Frontal cortex (tissue), 4 donors: ENCODE data around the gene RAB44. TPM values are rescaled to one million over a fixed set of nuclear protein-coding genes. Genes with fewer than 3 reads are reported as not detected.

ENCODE experiments used
- DNase-seq, 2 donors: peaks; one replicate each; pipeline ENCODE4 v3.0.0; 2012; ENCODE audit warnings: low spot score in 2 of 2
- FAIRE-seq: peaks from 2 replicates; lab custom pipeline; 2012; peaks lifted over from hg19 to GRCh38; lab: Jason Lieb, UNC
- total RNA-seq: library from RNA; depleted of rRNA; stranded (reverse); fragments of >200 nt; gene quantifications from one replicate; pipeline ENCODE4 v1.2.3, GENCODE V29; 2014
- donor health status: control.
- donor health status: control.
- donor health status: control.

RAB44 gene
- total RNA-seq, 1 donor from 2014 or later = not detected

DNA sequence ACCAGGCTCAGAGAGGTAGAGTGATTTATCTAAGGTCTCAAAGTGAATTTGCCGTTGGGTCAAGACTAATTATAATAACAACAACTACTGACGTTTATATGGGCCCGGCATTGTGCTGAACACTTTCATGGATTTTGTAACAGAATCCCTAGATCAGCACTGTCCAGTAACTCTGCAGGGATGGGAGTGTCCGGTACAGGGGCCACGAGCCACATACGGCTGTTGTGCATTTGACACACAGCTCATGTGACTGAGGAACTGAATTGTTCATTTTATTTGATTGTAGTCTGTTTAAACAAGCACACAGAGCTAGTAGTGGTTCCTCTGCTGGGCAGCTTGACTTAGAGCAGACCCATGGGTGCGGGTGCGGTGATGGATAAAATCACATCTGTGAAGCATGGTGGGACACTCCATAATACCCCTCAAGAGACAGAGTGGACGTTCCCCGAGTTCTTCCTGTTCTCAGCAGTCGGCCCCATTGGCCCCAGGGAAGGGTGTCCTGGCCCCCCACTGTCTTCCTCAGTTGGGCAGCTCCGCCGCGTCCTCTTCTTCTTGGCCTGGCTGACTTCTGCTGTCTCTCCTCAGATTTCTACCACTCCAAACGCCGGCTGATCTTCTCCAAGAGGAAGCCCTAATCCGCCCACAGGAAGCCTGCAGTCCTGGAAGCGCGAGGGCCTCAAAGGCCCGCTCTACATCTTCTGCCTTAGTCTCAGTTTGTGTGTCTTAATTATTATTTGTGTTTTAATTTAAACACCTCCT is 12.3 kb upstream of the RAB44 start:
- DNase-seq (no peak), FAIRE-seq (no peak)

DNA sequence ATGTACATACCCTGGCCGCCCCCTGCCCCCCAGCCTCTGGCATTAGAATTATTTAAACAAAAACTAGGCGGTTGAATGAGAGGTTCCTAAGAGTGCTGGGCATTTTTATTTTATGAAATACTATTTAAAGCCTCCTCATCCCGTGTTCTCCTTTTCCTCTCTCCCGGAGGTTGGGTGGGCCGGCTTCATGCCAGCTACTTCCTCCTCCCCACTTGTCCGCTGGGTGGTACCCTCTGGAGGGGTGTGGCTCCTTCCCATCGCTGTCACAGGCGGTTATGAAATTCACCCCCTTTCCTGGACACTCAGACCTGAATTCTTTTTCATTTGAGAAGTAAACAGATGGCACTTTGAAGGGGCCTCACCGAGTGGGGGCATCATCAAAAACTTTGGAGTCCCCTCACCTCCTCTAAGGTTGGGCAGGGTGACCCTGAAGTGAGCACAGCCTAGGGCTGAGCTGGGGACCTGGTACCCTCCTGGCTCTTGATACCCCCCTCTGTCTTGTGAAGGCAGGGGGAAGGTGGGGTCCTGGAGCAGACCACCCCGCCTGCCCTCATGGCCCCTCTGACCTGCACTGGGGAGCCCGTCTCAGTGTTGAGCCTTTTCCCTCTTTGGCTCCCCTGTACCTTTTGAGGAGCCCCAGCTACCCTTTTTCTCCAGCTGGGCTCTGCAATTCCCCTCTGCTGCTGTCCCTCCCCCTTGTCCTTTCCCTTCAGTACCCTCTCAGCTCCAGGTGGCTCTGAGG is 11.5 kb upstream of the RAB44 start:
- FAIRE-seq (no peak), DNase-seq (no peak)

DNA sequence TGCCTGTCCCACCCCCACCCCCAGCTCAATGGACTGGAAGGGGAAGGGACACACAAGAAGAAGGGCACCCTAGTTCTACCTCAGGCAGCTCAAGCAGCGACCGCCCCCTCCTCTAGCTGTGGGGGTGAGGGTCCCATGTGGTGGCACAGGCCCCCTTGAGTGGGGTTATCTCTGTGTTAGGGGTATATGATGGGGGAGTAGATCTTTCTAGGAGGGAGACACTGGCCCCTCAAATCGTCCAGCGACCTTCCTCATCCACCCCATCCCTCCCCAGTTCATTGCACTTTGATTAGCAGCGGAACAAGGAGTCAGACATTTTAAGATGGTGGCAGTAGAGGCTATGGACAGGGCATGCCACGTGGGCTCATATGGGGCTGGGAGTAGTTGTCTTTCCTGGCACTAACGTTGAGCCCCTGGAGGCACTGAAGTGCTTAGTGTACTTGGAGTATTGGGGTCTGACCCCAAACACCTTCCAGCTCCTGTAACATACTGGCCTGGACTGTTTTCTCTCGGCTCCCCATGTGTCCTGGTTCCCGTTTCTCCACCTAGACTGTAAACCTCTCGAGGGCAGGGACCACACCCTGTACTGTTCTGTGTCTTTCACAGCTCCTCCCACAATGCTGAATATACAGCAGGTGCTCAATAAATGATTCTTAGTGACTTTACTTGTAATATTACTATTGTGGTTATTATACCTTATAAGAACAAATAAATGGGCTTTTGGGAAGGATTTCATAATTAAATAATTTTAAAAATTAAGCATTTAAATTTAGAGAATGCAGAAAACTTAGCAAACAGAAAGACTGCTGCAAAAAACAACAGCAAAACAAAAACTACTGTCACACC is 10.7 kb upstream of the RAB44 start:
- no peak for FAIRE-seq
- no peak for DNase-seq

DNA sequence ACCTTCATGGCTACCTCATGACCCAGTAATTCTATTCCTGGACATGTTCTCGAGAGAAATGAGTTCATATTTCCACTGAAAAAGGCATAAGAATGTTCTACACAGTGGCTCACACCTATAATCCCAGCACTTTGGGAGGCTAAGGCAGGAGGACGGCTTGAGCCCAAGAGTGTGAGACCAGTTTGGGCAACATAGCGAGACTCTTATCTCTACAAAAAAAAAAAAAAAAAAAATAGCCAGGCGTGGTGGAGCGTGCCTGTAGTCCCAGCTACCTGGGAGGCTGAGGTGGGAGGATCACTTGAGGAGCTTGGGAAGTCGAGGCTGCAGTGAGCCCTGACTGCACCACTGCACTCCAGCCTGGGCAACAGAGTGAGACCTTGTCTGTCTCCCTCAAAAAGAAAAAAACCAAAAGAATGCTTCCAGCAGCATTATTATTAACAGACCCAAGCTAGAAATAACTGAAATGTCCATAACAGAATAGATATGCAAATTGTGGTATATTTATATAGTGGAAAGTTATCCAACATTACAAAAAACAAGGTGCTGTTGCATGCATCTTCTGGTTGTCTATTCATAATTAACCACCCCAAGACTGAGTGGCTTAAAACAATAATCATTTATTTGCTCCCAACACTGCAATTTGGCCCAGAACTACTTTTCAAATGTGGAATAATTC is 9.4 kb upstream of the RAB44 start:
- DNase-seq = no peak
- FAIRE-seq = no peak

DNA sequence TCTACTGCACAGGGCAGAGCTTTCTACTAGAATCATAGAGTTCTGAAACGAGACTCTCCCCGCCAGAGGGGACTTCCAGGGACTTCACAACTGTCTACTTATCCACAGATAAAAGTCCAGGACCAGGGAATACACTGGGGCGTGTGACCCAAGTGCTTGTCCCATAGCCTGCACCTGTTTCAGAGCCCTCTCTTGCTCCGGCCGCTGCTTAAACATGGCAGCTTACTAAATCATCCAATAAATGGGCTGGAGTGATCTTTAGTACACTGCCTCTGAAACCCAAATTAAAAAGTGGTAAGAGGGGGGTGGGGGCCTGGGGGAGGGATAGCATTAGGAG is 8.9 kb upstream of the RAB44 start:
- DNase-seq (no peak), FAIRE-seq (no peak)

DNA sequence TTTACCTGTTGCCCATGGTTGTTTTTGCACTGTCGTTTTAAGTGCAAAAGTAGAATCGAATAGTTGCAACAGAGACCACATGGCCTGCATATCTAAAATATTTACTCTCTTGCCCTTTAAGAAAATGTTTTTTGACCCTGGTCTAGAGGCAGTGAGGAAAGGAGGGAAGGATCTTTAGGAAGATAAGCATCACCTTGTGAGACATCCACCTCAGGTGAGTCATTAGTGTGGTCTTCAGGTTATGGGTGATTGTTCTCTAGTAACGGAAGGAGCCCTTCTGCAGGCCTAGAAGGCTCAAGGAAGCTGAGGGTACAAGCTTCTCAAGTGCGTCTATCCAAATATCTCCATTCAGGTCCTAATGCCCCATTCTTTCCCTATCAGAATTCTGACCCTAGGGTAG is 6.6 kb upstream of the RAB44 start:
- no peak for FAIRE-seq
- no peak for DNase-seq

DNA sequence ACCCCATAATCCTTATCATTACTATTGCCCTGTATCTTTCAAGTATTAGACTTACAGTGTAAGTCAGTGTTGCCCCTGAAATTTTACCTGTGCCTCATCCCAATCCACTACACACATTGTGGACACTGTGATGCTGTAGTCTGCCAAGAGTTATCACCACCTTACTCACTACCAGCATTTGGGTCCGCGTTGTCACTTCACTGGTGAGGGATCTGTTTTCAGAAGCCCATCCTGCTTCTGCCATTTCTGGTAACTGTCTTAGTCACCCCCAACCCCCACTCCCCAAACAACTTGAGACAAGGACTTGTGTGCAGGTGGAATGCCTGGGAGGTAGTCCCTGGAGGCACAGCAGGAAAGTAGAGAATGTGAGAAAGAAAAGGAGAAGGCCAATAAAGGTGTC is 6.0 kb upstream of the RAB44 start:
- DNase-seq (no peak), FAIRE-seq (no peak)

DNA sequence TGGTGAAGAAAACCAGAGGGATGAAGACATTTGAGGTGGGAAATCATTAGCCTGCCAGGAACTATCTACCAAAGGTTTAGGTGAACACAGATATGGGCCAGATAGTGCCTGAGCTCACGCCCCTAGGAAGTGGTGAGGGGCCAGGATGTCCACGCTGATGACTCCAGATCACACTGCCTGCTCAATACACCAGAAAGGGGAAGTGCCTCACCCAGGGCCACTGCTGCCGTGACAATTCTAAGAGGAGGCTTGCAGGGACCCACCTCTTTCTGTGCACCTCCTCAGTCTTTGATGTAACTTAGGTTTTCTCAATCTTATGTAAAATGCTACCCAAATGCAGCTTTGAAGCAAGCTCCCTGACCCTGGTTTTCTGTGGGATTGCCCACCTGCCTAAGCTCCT is 5.4 kb upstream of the RAB44 start:
- DNase-seq (no peak), FAIRE-seq (no peak)

DNA sequence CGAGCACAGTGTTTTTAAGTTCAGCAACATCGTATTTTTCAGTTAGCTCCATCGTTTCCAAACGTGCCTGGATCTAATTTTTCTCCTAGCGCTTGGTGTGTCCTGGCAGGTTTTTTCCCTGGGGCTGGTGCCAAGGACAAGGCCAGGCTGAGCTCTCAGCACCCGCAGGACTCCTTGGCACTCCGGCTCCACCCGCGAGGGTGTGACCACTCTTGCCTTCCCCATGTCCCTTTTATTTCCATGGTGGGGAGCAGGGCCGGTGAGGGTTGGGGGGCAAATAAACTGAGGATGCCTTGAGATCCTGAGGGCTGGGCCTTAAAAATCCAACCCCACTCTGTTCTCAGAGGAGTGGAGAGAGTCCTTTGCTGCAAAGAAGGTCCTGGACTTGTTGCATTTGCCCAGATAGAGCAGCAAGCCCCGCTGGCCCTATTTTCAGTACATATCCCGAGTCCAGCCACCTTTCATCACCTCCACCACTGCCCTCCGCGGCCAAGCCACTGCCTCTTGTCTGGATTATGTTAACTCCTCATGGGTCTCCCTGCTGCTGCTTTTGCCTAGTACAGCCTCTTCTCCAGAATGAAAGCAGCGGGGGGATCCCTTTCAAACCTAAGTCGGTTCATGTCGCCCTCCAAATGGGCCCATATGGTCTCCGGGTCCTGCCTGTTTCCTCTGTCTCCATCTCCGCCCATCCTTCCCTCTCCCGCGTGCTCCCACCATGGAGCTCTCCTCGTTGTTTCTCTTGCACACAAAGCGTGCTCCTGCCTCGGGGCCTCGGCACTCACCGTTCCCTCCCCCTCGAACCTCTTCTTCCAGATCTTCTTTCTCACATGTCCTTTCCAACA is 4.5 kb upstream of the RAB44 start:
- DNase-seq = no peak

DNA sequence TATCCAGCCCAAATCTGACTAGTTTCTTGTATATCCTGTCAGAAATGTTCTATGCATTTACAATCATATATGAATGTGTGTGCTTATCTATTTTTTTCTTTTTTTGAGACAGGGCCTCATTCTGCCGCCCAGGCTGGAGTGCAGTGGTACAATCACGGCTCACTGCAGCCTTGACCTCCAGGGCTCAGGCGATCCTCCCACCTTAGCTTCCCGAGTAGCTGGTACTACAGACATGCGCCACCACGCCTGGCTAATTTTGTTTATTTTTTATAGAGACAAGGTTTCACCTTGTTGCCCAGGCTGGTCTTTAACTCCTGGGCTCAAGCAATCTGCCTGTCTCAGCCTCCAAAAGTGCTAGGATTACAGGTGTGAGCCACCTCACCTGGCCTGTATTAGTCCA is 3.0 kb upstream of the RAB44 start:
- FAIRE-seq = no peak
- DNase-seq = no peak

More for the DNA sequence above, 4.5 kb upstream of the RAB44 start:
- FAIRE-seq = no peak

DNA sequence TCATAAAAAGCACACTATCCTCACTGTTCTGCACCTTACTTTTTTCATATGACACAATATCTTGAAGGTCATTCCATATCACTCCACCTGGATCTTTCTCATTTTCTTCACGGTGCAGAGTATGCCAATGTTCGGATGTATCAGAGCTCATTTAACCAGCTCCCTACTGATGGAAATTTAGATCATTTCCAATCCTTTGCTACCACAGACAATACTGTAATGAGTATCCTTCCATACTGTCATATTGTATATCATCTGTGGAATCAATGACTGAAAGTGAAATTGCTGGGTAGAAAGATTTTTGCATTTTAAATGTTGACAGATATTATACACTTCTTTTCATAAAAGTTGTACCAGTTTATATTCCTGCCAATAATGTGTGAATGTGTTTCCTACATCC is 2.2 kb upstream of the RAB44 start:
- FAIRE-seq (no peak), DNase-seq (no peak)

DNA sequence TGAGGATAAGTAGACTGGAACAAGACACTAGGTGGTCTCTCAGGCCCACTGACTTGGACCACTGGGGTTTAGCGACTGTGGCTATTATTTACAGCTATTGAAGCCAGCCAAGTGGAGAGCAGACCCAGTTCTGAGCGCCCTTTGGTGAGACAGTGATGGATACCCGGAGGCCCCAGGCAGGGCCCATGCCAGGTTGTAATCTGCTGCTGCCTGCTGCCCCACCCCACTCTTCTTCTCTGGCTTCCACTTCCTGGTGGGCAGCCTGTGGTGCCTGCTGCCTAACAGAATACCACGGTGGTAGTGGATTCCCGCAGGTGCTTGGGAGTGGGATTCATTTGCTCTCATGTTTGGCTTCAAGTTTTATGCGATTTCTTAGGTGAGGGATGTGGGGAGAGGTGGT is 570 bp downstream of the RAB44 start:
- no peak for FAIRE-seq
- DNase-seq = no peak

DNA sequence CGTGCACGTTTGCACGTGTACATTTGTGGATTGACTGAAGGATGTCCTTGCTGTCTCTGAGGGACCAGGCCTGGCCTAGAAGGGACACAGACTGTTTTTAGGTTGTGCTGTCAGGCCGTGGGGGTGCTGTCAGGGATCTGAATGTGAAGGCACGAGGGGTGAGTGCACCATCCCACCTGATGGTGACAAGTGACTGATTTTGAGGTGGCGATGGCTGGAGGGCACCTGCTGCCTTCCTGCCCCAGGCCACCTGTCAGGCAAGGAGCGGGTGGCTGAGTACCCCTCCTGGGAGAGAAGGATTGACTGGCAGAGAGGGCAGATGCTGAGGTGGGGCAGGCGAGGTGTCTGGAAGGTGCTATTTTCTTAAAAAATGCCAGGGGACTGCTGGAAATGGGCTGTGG is 1.2 kb downstream of the RAB44 start:
- DNase-seq = no peak
- FAIRE-seq = no peak

DNA sequence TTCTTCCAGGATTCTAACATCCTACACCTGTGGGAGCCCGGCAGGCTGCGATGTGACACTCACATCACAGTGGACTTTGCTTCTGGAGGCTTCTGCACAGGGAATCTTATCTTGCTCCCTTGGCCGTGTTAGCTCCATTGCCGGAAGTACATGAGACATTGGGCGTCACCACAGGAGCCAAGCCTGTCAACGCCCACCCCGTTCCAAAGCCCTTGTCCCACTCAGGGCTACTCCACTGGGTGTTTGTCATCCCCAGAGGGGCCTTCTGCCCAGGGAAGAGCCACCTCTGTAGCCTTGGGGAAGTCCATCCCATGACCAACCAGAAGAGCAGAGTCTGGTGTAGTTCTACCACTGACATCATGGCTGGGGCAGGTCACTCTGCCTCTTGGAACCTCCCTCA is 1.7 kb downstream of the RAB44 start:
- DNase-seq = no peak
- no peak for FAIRE-seq

DNA sequence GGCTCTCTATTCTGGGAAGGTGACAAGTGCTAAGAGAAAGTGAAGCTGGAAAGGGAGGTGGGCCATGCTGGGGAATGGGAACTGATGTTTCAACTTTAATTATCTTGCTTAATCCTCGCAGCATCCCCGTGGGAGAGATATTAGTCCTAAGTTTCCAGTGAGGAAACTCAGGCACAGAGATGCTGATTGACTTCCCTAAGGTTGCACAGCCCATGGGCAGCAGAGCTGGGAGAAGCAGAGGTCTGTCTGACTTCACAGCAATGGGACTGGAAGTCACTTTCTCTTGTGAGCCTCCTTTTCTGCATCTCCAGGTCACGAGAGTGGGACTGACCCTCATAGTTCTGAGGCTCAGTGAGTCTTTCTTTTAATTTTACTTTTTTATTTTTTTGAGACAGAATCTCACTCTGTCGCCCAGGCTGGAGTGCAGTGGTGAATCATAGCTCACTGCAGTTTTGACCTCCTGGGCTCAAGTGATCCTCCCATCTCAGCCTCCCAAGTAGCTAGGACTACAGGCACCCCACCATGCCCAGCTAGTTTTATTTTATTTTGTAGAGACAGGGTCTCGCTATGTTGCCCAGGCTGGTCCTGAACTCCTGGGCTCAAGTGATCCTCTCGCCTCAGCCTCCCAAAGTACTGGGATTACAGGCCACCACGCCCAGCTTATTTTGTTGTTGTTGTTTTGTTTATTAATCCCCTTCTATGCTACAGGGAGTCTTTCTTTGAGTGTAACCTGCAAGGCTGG is 2.6 kb downstream of the RAB44 start:
- no peak for DNase-seq
- FAIRE-seq = no peak

DNA sequence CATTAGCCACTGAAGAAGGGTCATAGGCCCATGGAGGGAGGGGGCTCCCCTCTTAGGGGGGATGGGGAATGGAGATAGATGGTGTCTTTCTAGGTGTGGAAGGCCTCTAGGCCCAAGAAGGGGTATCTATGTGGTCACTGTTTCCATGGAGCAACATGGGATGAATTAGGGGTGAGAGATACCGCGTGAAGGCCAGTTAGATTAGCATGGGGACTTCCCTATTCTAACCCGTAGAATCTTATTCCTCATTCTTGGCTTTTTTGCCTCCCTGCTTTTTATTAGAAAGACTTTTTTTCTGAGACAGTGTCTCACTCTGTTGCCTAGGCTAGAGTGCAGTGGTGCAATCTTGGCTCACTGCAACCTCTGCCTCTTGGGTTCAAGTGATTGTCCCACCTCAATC is 3.2 kb downstream of the RAB44 start:
- DNase-seq (no peak), FAIRE-seq (no peak)

DNA sequence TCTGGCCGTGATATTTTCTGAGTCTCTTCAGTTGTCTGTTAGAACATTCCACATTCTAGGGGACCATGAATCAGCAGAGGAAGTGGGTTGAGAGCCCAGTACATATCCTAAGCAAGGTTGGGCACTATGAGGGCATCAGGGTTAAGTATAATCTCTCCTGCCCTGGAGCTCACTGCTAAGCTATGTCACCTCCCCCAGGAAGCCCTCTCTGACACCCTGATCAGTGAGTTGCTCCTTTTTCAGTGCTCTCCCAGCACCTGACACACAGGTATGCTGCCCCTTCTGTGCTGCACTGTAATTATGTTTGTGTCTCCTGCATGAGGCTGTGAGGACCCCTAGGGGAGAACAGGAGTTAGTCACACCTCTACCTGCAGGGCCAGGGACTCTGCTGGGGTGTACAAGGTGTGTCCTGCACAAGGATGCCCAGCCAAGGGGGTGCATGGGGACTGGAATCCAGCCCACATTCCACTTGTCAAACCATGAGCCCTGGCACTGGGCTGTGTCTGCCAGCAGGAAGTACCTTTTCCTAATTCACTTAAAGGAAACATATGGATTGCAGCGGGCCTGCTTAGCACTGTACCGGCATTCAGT is 3.9 kb downstream of the RAB44 start:
- no peak for DNase-seq
- FAIRE-seq = no peak

DNA sequence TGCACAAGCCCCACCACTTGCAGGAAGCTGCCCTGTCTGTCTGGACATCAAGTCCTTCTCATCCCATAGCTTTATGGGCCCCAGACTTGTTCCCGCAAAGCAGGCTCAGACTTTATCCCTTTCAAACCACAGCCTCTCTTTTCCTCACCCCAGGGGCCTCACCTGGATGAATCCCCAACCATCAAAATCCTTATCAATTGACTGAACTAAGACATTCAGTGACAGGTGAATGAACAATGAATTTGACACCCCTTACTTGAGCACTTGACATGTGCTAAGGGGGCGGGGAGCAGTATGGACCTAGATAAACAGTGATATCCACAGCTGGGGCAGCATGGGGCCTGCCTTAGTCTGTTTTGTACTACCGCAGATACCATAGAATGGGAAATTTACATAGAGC is 5.0 kb downstream of the RAB44 start:
- no peak for FAIRE-seq
- no peak for DNase-seq
